Subcutaneous abdominal adipose tissue (tissue), 5 donors: ENCODE results near the gene HS1BP3.
A peak's percentile ranks its signal among the peaks of the same experiment; 100 is the strongest.

Experiments
- H3K27ac ChIP-seq: one replicate; pipeline ENCODE4 v1.7.0; 2013; ENCODE audit warnings: low read depth, mild to moderate bottlenecking, inconsistent platforms, low read length, moderate library complexity
- H3K27me3 ChIP-seq, 5 donors: one replicate each; pipeline ENCODE4 v1.7.0; 2013; ENCODE audit warnings: low read length in 5 of 5, inconsistent platforms in 1 of 5; ENCODE audit not compliant: control insufficient read depth in 5 of 5, insufficient read depth in 4 of 5
- H3K36me3 ChIP-seq, 5 donors: one replicate each; pipeline ENCODE4 v1.7.0; 2013; ENCODE audit warnings: low read length in 5 of 5; ENCODE audit not compliant: control insufficient read depth in 5 of 5, insufficient read depth in 5 of 5
- H3K4me1 ChIP-seq, 5 donors: one replicate each; pipeline ENCODE4 v1.7.0; 2013; ENCODE audit warnings: low read length in 5 of 5, mild to moderate bottlenecking in 3 of 5, moderate library complexity in 1 of 5; ENCODE audit not compliant: control insufficient read depth in 5 of 5, insufficient read depth in 5 of 5
- H3K4me3 ChIP-seq, 5 donors: one replicate each; pipeline ENCODE4 v1.7.0; 2013; ENCODE audit warnings: low read length in 5 of 5, low read depth in 1 of 5
- H3K9ac ChIP-seq, 5 donors: one replicate each; pipeline ENCODE4 v1.7.0; 2013; ENCODE audit warnings: low read length in 5 of 5, mild to moderate bottlenecking in 4 of 5, moderate library complexity in 3 of 5
- H3K9me3 ChIP-seq, 5 donors: one replicate each; pipeline ENCODE4 v1.7.0; 2013; ENCODE audit warnings: low read length in 5 of 5; ENCODE audit not compliant: control insufficient read depth in 5 of 5
- donor health status: healthy.
- donor health status: healthy.
- donor health status: healthy.
- donor health status: healthy.
- donor health status: healthy.

Gene HS1BP3

GRCh38 chr2:20674974-20675679, 24.2 kb upstream of the HS1BP3 start:
- Histone ChIP-seq H3K4me1 (peaks cover 3 to 28% (median 23%) of the 10 kb centered on the region in 5 donors), H3K27me3 (peaks cover 16 to 40% (median 27%) of the 10 kb centered on the region in 5 donors), H3K9ac (no peak overlapping the region), H3K27ac (no peak overlapping the region), H3K36me3 (peaks cover 0 to 6% (median 0%) of the 10 kb centered on the region in 5 donors), H3K4me3 (no peak overlapping the region), H3K9me3 (no peaks in the 10 kb centered on the region)

- peak overlapping the region in 1 of 5 donors; percentile 6 for H3K4me3 ChIP-seq
- H3K9me3 ChIP-seq: no peaks in the 10 kb centered on the region
- H3K27me3 ChIP-seq: peaks cover 21 to 47% (median 34%) of the 10 kb centered on the region in 5 donors
- H3K4me1 ChIP-seq: peaks cover 3 to 32% (median 28%) of the 10 kb centered on the region in 5 donors
- H3K27ac ChIP-seq: no peak overlapping the region
- peaks cover 0 to 3% (median 0%) of the 10 kb centered on the region in 5 donors for H3K36me3 ChIP-seq
- no peak overlapping the region for H3K9ac ChIP-seq
Measured at GRCh38 chr2:20674309-20674965, 23.5 kb upstream of the HS1BP3 start.

- H3K27ac ChIP-seq: no peak overlapping the region
- no peaks in the 10 kb centered on the region for H3K9me3 ChIP-seq
- H3K4me3 ChIP-seq: no peak overlapping the region
- peaks cover 22 to 52% (median 40%) of the 10 kb centered on the region in 5 donors for H3K27me3 ChIP-seq
- peaks cover 3 to 33% (median 28%) of the 10 kb centered on the region in 5 donors for H3K4me1 ChIP-seq
- H3K9ac ChIP-seq: no peak overlapping the region
- H3K36me3 ChIP-seq: no peaks in the 10 kb centered on the region
Measured at GRCh38 chr2:20673686-20674308, 22.9 kb upstream of the HS1BP3 start.

GRCh38 chr2:20672201-20672951, 21.5 kb upstream of the HS1BP3 start:
- H3K4me3 ChIP-seq: no peak overlapping the region
- peaks cover 28 to 66% (median 54%) of the 10 kb centered on the region in 5 donors for H3K27me3 ChIP-seq
- H3K9me3 ChIP-seq: no peaks in the 10 kb centered on the region
- H3K27ac ChIP-seq: no peak overlapping the region
- no peaks in the 10 kb centered on the region for H3K36me3 ChIP-seq
- no peak overlapping the region for H3K9ac ChIP-seq
- peaks cover 3 to 38% (median 31%) of the 10 kb centered on the region in 5 donors for H3K4me1 ChIP-seq

GRCh38 chr2:20671736-20672080, 20.8 kb upstream of the HS1BP3 start:
- Histone ChIP-seq H3K27me3 (peaks cover 28 to 66% (median 54%) of the 10 kb centered on the region in 5 donors), H3K4me1 (peaks cover 3 to 41% (median 31%) of the 10 kb centered on the region in 5 donors), H3K27ac (no peak overlapping the region), H3K9me3 (no peaks in the 10 kb centered on the region), H3K4me3 (no peak overlapping the region), H3K36me3 (no peaks in the 10 kb centered on the region), H3K9ac (no peak overlapping the region)

GRCh38 chr2:20671036-20671735, 20.3 kb upstream of the HS1BP3 start:
- H3K36me3 ChIP-seq: no peaks in the 10 kb centered on the region
- H3K4me1 ChIP-seq: peaks cover 3 to 46% (median 36%) of the 10 kb centered on the region in 5 donors
- no peak overlapping the region for H3K27ac ChIP-seq
- H3K27me3 ChIP-seq: peaks cover 30 to 70% (median 57%) of the 10 kb centered on the region in 5 donors
- peak overlapping the region in 1 of 5 donors; percentile 12 for H3K4me3 ChIP-seq
- no peaks in the 10 kb centered on the region for H3K9me3 ChIP-seq
- H3K9ac ChIP-seq: no peak overlapping the region

- peaks cover 3 to 50% (median 41%) of the 10 kb centered on the region in 5 donors for H3K4me1 ChIP-seq
- no peaks in the 10 kb centered on the region for H3K9me3 ChIP-seq
- no peak overlapping the region for H3K9ac ChIP-seq
- peaks cover 33 to 77% (median 64%) of the 10 kb centered on the region in 5 donors for H3K27me3 ChIP-seq
- peak overlapping the region in 3 of 5 donors; percentile 4 to 39 (median 10) for H3K4me3 ChIP-seq
- no peaks in the 10 kb centered on the region for H3K36me3 ChIP-seq
- H3K27ac ChIP-seq: no peak overlapping the region
Measured at GRCh38 chr2:20670315-20671035, 19.6 kb upstream of the HS1BP3 start.

GRCh38 chr2:20669562-20670314, 18.8 kb upstream of the HS1BP3 start:
- peaks cover 3 to 50% (median 39%) of the 10 kb centered on the region in 5 donors for H3K4me1 ChIP-seq

More at GRCh38 chr2:20669562-20670314, 18.8 kb upstream of the HS1BP3 start:
- Histone ChIP-seq H3K27ac (no peak overlapping the region), H3K27me3 (peaks cover 41 to 81% (median 71%) of the 10 kb centered on the region in 5 donors), H3K4me3 (no peak overlapping the region), H3K9ac (no peak overlapping the region), H3K36me3 (no peaks in the 10 kb centered on the region), H3K9me3 (no peaks in the 10 kb centered on the region)
